H1 (cell line): Measurements from ENCODE around the gene NSF. TPM values are rescaled to one million over a fixed set of nuclear protein-coding genes. Genes with fewer than 3 reads are reported as not detected.

ENCODE experiments used
- CTCF ChIA-PET: fragments of 300-600 bp; sonication (Branson Sonifier 250); formaldehyde crosslinking; loops from one replicate; lab custom pipeline; 2021; ENCODE audit not compliant: partially characterized antibody; lab: Charles Lee
- POLR2A ChIA-PET: fragments of 300-600 bp; sonication (Branson Sonifier 250); formaldehyde crosslinking; loops from one replicate; lab custom pipeline; 2021; ENCODE audit warnings: inconsistent platforms; ENCODE audit not compliant: partially characterized antibody; lab: Charles Lee
- DNase-seq, 2 experiments: peaks; one replicate each; pipeline versions ENCODE4 v3.0.0 to v3.0.0-alpha.2; 2010 to 2022; ENCODE audit warnings: low spot score in 2 of 2, low read depth in 1 of 2, mixed read lengths in 1 of 2
- FAIRE-seq: peaks from 2 replicates; lab custom pipeline; 2011; peaks lifted over from hg19 to GRCh38; lab: Jason Lieb, UNC
- H2AFZ ChIP-seq: 2 replicates; pipeline ENCODE4 v1.8.1; 2012; ENCODE audit warnings: low read length, inconsistent platforms
- H2AK5ac ChIP-seq: 2 replicates; pipeline ENCODE4 v1.6.1; 2013; ENCODE audit warnings: low read depth, low read length
- H2BK120ac ChIP-seq: replicated peaks from 2 replicates; pipeline ENCODE3; 2013; ENCODE audit warnings: low read depth, low read length, inconsistent platforms
- H2BK12ac ChIP-seq: 2 replicates; pipeline ENCODE4 v1.6.1; 2013; ENCODE audit warnings: low read depth, low read length
- H2BK15ac ChIP-seq: 2 replicates; pipeline ENCODE4 v1.6.1; 2013; ENCODE audit warnings: low read length
- H2BK20ac ChIP-seq: 2 replicates; pipeline ENCODE4 v1.6.1; 2013; ENCODE audit warnings: low read length
- H2BK5ac ChIP-seq: 2 replicates; pipeline ENCODE4 v1.6.1; 2013; ENCODE audit warnings: low read depth, low read length
- H3K14ac ChIP-seq: 2 replicates; pipeline ENCODE4 v1.6.1; 2013; ENCODE audit warnings: inconsistent platforms; ENCODE audit not compliant: insufficient read length
- H3K18ac ChIP-seq: 2 replicates; pipeline ENCODE4 v1.6.1; 2013; ENCODE audit warnings: low read length; ENCODE audit errors: extremely low read depth
- H3K23ac ChIP-seq: 2 replicates; pipeline ENCODE4 v1.6.1; 2013; ENCODE audit warnings: inconsistent platforms; ENCODE audit not compliant: insufficient read length
- H3K23me2 ChIP-seq: 2 replicates; pipeline ENCODE4 v1.6.1; 2013; ENCODE audit warnings: low read depth, low read length
- H3K27ac ChIP-seq: 2 replicates; pipeline ENCODE4 v1.6.1; 2011; ENCODE audit warnings: low read depth, low read length, inconsistent platforms
- H3K27me3 ChIP-seq, 4 experiments: replicated peaks in 1 of 4; 1 replicate in 1 of 4; 2 replicates in 3 of 4; pipeline versions ENCODE4 v1.6.1 to v1.8.1; 2011 to 2013; ENCODE audit warnings: low read length in 3 of 4, mild to moderate bottlenecking in 3 of 4, inconsistent platforms in 2 of 4, mixed read lengths in 2 of 4, moderate library complexity in 1 of 4; ENCODE audit not compliant: control insufficient read depth in 3 of 4, insufficient read depth in 3 of 4; ENCODE audit errors: extremely low read depth in 1 of 4
- H3K36me3 ChIP-seq, 4 experiments: 2 replicates each; pipeline versions ENCODE4 v1.6.1 to v1.8.1; 2011 to 2013; ENCODE audit warnings: mild to moderate bottlenecking in 4 of 4, low read length in 3 of 4, moderate library complexity in 2 of 4, control low read depth in 1 of 4, inconsistent platforms in 1 of 4; ENCODE audit not compliant: insufficient read depth in 4 of 4, control insufficient read depth in 2 of 4
- H3K4ac ChIP-seq: replicated peaks from 2 replicates; pipeline ENCODE3; 2013; ENCODE audit warnings: low read length, low read depth, mixed read lengths, inconsistent platforms; ENCODE audit not compliant: insufficient read length
- H3K4me1 ChIP-seq, 4 experiments: replicated peaks in 1 of 4; 1 replicate in 1 of 4; 2 replicates in 3 of 4; pipeline versions ENCODE4 v1.6.1 to v1.8.1; 2011 to 2013; ENCODE audit warnings: low read length in 3 of 4, inconsistent platforms in 2 of 4, mixed read lengths in 1 of 4; ENCODE audit not compliant: insufficient read depth in 4 of 4, control insufficient read depth in 3 of 4
- H3K4me2 ChIP-seq, 2 experiments: 2 replicates each; pipeline versions ENCODE4 v1.6.1 to v1.8.1; 2011 to 2013; ENCODE audit warnings: low read depth in 2 of 2, low read length in 2 of 2, control low read depth in 1 of 2, inconsistent platforms in 1 of 2, mild to moderate bottlenecking in 1 of 2; ENCODE audit not compliant: insufficient read depth in 1 of 2
- H3K4me3 ChIP-seq, 4 experiments: fragments of 200-600, 300-600 bp in 1 of 4; sonication (generic), shearing (Covaris generic), sonication (Bioruptor Twin) in 1 of 4; 2 replicates each; pipeline versions ENCODE4 v1.5.1 to v1.8.1; 2011 to 2016; ENCODE audit warnings: low read length in 4 of 4, low read depth in 3 of 4, control low read depth in 2 of 4, inconsistent platforms in 2 of 4, mild to moderate bottlenecking in 2 of 4, mixed read lengths in 1 of 4, moderate library complexity in 1 of 4; ENCODE audit not compliant: insufficient read depth in 2 of 4; ENCODE audit errors: extremely low read depth in 1 of 4
- H3K56ac ChIP-seq: replicated peaks from 2 replicates; pipeline ENCODE3; 2013; ENCODE audit warnings: low read depth, mild to moderate bottlenecking, mixed read lengths, low read length, inconsistent platforms; ENCODE audit not compliant: insufficient read length
- H3K79me1 ChIP-seq: 2 replicates; pipeline ENCODE4 v1.6.1; 2013; ENCODE audit warnings: low read depth, low read length, control low read depth
- H3K79me2 ChIP-seq, 2 experiments: 2 replicates each; pipeline versions ENCODE4 v1.6.1 to v1.8.1; 2012 to 2013; ENCODE audit warnings: low read length in 2 of 2, mild to moderate bottlenecking in 2 of 2, inconsistent platforms in 1 of 2; ENCODE audit not compliant: insufficient read depth in 2 of 2, control insufficient read depth in 1 of 2
- H3K9ac ChIP-seq, 4 experiments: replicated peaks in 1 of 4; 1 replicate in 1 of 4; 2 replicates in 3 of 4; pipeline versions ENCODE4 v1.6.1 to v1.8.1; 2011 to 2013; ENCODE audit warnings: low read depth in 3 of 4, low read length in 3 of 4, control low read depth in 2 of 4, mild to moderate bottlenecking in 2 of 4, moderate library complexity in 2 of 4, inconsistent platforms in 1 of 4; ENCODE audit errors: extremely low read depth in 1 of 4
- H3K9me3 ChIP-seq, 2 experiments: 2 replicates each; pipeline versions ENCODE4 v1.6.1 to v1.8.1; 2012 to 2013; ENCODE audit warnings: mild to moderate bottlenecking in 2 of 2, moderate library complexity in 2 of 2, control low read depth in 1 of 2, inconsistent platforms in 1 of 2, low read depth in 1 of 2, low read length in 1 of 2, mixed read lengths in 1 of 2; ENCODE audit not compliant: insufficient read depth in 2 of 2
- H4K20me1 ChIP-seq, 2 experiments: replicated peaks in 1 of 2; 2 replicates each; pipeline versions ENCODE3 to v1.8.1; 2011 to 2013; ENCODE audit warnings: inconsistent platforms in 2 of 2, low read length in 2 of 2, mild to moderate bottlenecking in 1 of 2; ENCODE audit not compliant: insufficient read depth in 2 of 2, control insufficient read depth in 1 of 2
- H4K5ac ChIP-seq: 2 replicates; pipeline ENCODE4 v1.6.1; 2013; ENCODE audit warnings: low read length, low read depth, mixed read lengths, inconsistent platforms; ENCODE audit not compliant: insufficient read length
- H4K8ac ChIP-seq: 2 replicates; pipeline ENCODE4 v1.8.0; 2013; ENCODE audit warnings: mild to moderate bottlenecking, moderate library complexity, low read length, inconsistent platforms; ENCODE audit not compliant: insufficient read depth; ENCODE audit errors: extremely low read depth
- H4K91ac ChIP-seq: replicated peaks from 2 replicates; pipeline ENCODE3; 2013; ENCODE audit warnings: low read length, mixed read lengths, inconsistent platforms; ENCODE audit not compliant: insufficient read length
- NRF1 ChIP-seq: IDR thresholded peaks from 2 replicates; pipeline ENCODE4 v1.6.1; 2011; ENCODE audit warnings: mild to moderate bottlenecking, low read depth, low read length, improper control_type of control experiment
- SRF ChIP-seq: IDR thresholded peaks from 2 replicates; pipeline ENCODE4 v1.6.1; 2011; ENCODE audit warnings: mild to moderate bottlenecking, low read depth, low read length, moderate library complexity
- YY1 ChIP-seq: IDR thresholded peaks from 2 replicates; pipeline ENCODE4 v1.6.1; 2011; ENCODE audit warnings: low read depth, mild to moderate bottlenecking, low read length
- WGBS, 2 experiments: shearing (Covaris generic) in 1 of 2; methylation state at CpG; one replicate each; pipeline versions ENCODE4 v1.1.6 to v1.1.7; 2013 to 2015; ENCODE audit warnings: low lambda C conversion rate in 2 of 2, mixed read lengths in 2 of 2, inconsistent platforms in 1 of 2, low coverage in 1 of 2, missing lambda C conversion rate in 1 of 2; ENCODE audit not compliant: insufficient replicate concordance in 2 of 2, insufficient coverage in 1 of 2, insufficient read length in 1 of 2; ENCODE audit errors: extremely low coverage in 1 of 2, missing lambda C conversion rate in 1 of 2; 5-methylcytosine and 5-hydroxymethylcytosine counted together
- polyA plus RNA-seq, 7 experiments: library from polyadenylated mRNA; depleted of rRNA in 3 of 7; stranded (reverse) in 5 of 7; unstranded in 2 of 7; fragments of >200 nt in 5 of 7; fragments of 200-250 nt in 2 of 7; gene quantifications; 1 replicate in 5 of 7; 2 replicates in 1 of 7; 4 replicates in 1 of 7; pipeline versions ENCODE4 v1.2.1 to v1.2.3, GENCODE V29; 2011 to 2013; ENCODE audit warnings: missing spikeins in 2 of 7, mixed read lengths in 2 of 7
- total RNA-seq: library from RNA; stranded (reverse); fragmentation: NEBNext Ultra II Directional; extraction: Animal tissue kit (Norgen Biotek cat#: 25700); gene quantifications from 2 replicates; pipeline ENCODE4 v1.2.1, GENCODE V29; 2021

NSF gene
- total and polyA plus RNA-seq, 2 of the 8 experiments (the other 6 are each of a cell fraction or from before 2014, with no cell fraction given) = 13.0 to 27.7 TPM

- Histone ChIP-seq H2AK5ac (no peak overlapping the region), H3K23me2 (no peaks in the 10 kb centered on the region), H3K14ac (no peak overlapping the region), H4K20me1 (peaks cover 0 to 2% of the 10 kb centered on the region in 2 experiments), H4K8ac (no peak overlapping the region), H2AFZ (no peak overlapping the region), H2BK12ac (no peak overlapping the region), H2BK20ac (no peak overlapping the region), H4K5ac (no peak overlapping the region), H2BK120ac (no peak overlapping the region), H3K56ac (no peak overlapping the region), H3K4me2 (no peak overlapping the region), H3K27me3 (peaks cover 0 to 32% (median 21%) of the 10 kb centered on the region in 4 experiments; a peak in 5 of 7 replicates), H3K9me3 (peaks cover 5% of the 10 kb centered on the region in 2 experiments; a peak in 1 of 4 replicates), H3K9ac (no peak overlapping the region), H2BK15ac (no peak overlapping the region), H3K79me2 (no peaks in the 10 kb centered on the region), H3K36me3 (no peaks in the 10 kb centered on the region), H3K79me1 (no peaks in the 10 kb centered on the region), H3K27ac (no peak overlapping the region), H3K4me1 (peaks cover 0 to 5% (median 0%) of the 10 kb centered on the region in 4 experiments; a peak in 2 of 7 replicates), H3K18ac (no peak overlapping the region), H2BK5ac (no peak overlapping the region), H3K23ac (no peak overlapping the region), H3K4ac (no peak overlapping the region), H4K91ac (no peak overlapping the region), H3K4me3 (no peak overlapping the region)
- WGBS, 2 experiments = 87% methylated on average over 5 of the region's 5 CpGs; no CpG with 5 or more reads in 1 of the 2 experiments
- FAIRE-seq (no peak), DNase-seq (no peak)
- CTCF ChIA-PET = interaction anchor here (1.0 to 2.3 kb wide), 5 partner anchors 9 to 54 kb away, joined by 3 to 9 read pairs (median 4); no protein-coding TSS in a partner anchor
- POLR2A ChIA-PET = interaction anchor here (1.2 kb wide), 1 partner anchor 26 kb away, joined by 3 read pairs; no protein-coding TSS in a partner anchor
- TF ChIP-seq NRF1 (no peak), SRF (no peak), YY1 (no peak)
Observed at GRCh38 chr17:46788300-46788699, 197.8 kb downstream of the NSF start.
